Activated B cell treated with CpG ODN at 0.5 μM for 24 hours (primary cell): Measurements from ENCODE around the gene GABARAP. TPM values are rescaled to one million over a fixed set of nuclear protein-coding genes. Genes with fewer than 3 reads are reported as not detected.

Source experiments
- ATAC-seq: fragments of 200-7000 bp; cut with Tn5 transposase; one replicate; pipeline ENCODE4 v1.10.0; 2021; ENCODE audit warnings: low read depth, mild to moderate bottlenecking, moderate library complexity
- CTCF ChIA-PET: fragments of 350-600 bp; sonication (Branson Sonifier 250); formaldehyde crosslinking; loops from one replicate; lab custom pipeline; 2021; ENCODE audit warnings: antibody characterized with exemption; lab: Charles Lee
- POLR2A ChIA-PET: fragments of 350-600 bp; sonication (Branson Sonifier 250); formaldehyde crosslinking; loops from one replicate; lab custom pipeline; 2021; ENCODE audit warnings: antibody characterized with exemption; lab: Charles Lee
- DNase-seq: peaks from one replicate; pipeline ENCODE4 v3.0.0; 2022
- H3K27ac Mint-ChIP-seq: one replicate; pipeline ENCODE4 v1.8.0; 2020; ENCODE audit warnings: mixed read lengths
- H3K27me3 Mint-ChIP-seq: one replicate; pipeline ENCODE4 v1.8.0; 2021; ENCODE audit warnings: mixed read lengths
- H3K36me3 Mint-ChIP-seq: one replicate; pipeline ENCODE4 v1.8.0; 2021; ENCODE audit warnings: low read depth, mixed read lengths
- H3K4me1 Mint-ChIP-seq: one replicate; pipeline ENCODE4 v1.8.0; 2021; ENCODE audit warnings: mixed read lengths
- H3K4me3 Mint-ChIP-seq: one replicate; pipeline ENCODE4 v1.8.0; 2020; ENCODE audit warnings: mild to moderate bottlenecking, mixed read lengths
- H3K9me3 Mint-ChIP-seq: one replicate; pipeline ENCODE4 v1.8.0; 2020; ENCODE audit warnings: mixed read lengths
- intact Hi-C: fragments of 100-400 bp; cut with micrococcal nuclease; formaldehyde crosslinking; loops from one replicate; pipeline ENCODE4 v1.15.1; 2024
- total RNA-seq: library from RNA; stranded (reverse); gene quantifications from 2 replicates; pipeline ENCODE4 v1.2.3, GENCODE V29; 2022
- TF ChIP-seq, protein P1 (sequence below): fragments of 200-600 bp; IDR thresholded peaks from one replicate; pipeline ENCODE4 v1.8.0; 2022; ENCODE audit warnings: antibody characterized with exemption, mild to moderate bottlenecking

The GABARAP gene
- total RNA-seq, 1 donor from 2014 or later: 291 TPM

DNA sequence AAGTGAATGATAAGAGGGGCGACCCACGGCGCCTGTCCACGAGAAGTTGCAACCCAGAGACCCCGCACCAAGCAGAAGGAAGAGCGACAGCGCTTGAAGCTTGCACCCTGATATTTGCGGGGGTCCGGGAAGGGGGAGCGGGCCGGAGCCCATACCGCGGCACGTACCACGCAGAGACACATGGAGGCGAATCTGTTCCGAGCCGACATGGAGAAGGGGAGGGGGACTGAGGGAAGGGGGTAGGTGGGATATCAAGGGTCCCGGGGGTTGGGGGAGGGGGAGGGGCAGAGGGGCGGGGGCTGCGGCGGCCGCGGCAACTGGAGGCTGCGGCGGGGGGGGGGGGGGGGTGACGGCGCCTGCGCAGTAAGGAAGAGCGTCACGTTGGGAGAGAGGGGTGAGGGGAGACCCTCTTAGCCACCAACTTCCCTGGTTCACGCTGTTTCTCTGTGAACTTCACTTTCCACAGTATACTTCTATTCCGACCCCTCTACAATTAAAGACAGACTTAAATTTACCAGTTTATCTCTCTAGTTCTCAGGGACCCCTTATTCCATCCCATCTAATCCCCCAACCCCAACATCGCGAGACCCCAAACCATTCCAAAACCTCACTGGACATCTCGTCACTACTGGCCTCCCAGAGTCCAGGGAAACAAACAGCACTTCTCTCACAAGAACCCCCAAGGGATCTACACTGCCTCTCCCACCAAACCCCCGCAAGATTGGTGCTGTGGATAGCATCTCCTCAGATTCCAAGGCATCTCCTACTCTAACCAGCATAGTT, 30.6 kb downstream of the GABARAP start:
- no peak overlapping the region for H3K27ac Mint-ChIP-seq
- no peaks in the 10 kb centered on the region for H3K36me3 Mint-ChIP-seq
- POLR2A ChIA-PET: interaction anchor here (0.6 kb wide), 1 partner anchor 224 kb away, joined by 3 read pairs; no protein-coding TSS in a partner anchor
- CTCF ChIA-PET: no interaction called here
- ATAC-seq (no peak), DNase-seq (no peak)
- no peaks in the 10 kb centered on the region for H3K9me3 Mint-ChIP-seq
- intact Hi-C loops: loop anchor here (5.0 kb wide), 1 partner anchor 226 kb away; the partner anchor contains the start of genes FGF11 and TMEM102
- H3K27me3 Mint-ChIP-seq: no peaks in the 10 kb centered on the region
- peaks cover 32% of the 10 kb centered on the region for H3K4me1 Mint-ChIP-seq
- no peak overlapping the region for H3K4me3 Mint-ChIP-seq
- TF ChIP-seq, protein P1, sequence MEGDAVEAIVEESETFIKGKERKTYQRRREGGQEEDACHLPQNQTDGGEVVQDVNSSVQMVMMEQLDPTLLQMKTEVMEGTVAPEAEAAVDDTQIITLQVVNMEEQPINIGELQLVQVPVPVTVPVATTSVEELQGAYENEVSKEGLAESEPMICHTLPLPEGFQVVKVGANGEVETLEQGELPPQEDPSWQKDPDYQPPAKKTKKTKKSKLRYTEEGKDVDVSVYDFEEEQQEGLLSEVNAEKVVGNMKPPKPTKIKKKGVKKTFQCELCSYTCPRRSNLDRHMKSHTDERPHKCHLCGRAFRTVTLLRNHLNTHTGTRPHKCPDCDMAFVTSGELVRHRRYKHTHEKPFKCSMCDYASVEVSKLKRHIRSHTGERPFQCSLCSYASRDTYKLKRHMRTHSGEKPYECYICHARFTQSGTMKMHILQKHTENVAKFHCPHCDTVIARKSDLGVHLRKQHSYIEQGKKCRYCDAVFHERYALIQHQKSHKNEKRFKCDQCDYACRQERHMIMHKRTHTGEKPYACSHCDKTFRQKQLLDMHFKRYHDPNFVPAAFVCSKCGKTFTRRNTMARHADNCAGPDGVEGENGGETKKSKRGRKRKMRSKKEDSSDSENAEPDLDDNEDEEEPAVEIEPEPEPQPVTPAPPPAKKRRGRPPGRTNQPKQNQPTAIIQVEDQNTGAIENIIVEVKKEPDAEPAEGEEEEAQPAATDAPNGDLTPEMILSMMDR: no peak

DNA sequence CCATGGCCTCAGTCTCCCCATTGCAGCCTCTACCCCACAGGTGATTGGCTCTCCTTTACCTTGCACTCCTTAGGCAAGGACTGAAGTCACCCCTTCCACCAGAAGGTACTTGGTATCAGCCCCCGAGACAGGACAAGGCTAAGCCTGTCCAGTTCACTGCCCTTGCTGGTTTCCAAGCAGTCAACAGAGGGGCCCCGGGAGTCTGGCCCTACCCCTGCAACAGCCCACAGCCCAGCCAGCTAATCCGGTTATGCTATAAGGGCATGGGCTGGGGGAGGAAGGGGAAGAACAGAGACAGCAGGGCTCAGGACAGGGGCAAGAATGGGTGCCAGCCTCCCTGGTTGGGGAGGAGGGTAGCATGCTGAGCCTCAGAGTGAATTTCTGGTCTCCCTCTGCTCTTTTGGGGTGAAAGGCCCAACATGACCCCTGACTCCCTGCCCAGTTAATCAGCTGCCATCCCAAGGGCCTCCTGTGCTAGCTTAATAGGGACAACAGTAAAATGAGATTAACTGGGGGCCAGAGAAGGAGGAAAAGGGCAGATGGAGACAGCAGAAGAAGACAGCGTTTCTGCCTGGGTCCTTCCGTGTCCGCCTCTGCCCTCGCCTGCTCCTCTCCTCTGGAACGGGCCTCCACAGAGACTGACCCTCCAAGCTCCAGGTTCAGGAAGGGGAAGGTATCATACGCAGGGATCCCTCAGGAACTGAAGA, 33.3 kb downstream of the GABARAP start:
- CTCF ChIA-PET: no interaction called here
- H3K27me3 Mint-ChIP-seq: no peaks in the 10 kb centered on the region
- no peaks in the 10 kb centered on the region for H3K9me3 Mint-ChIP-seq
- TF ChIP-seq, protein P1: no peak
- intact Hi-C loops: no loop called here
- no peak for ATAC-seq
- peaks cover 33% of the 10 kb centered on the region for H3K4me1 Mint-ChIP-seq
- POLR2A ChIA-PET: interaction anchor here (0.5 to 1.0 kb wide), 3 partner anchors 10 to 647 kb away, joined by 3 to 8 read pairs (median 4); partner anchors contain the start of genes ACADVL and DLG4
- H3K27ac Mint-ChIP-seq: no peak overlapping the region
- H3K36me3 Mint-ChIP-seq: peaks cover 2% of the 10 kb centered on the region
- DNase-seq: no peak
- no peak overlapping the region for H3K4me3 Mint-ChIP-seq

DNA sequence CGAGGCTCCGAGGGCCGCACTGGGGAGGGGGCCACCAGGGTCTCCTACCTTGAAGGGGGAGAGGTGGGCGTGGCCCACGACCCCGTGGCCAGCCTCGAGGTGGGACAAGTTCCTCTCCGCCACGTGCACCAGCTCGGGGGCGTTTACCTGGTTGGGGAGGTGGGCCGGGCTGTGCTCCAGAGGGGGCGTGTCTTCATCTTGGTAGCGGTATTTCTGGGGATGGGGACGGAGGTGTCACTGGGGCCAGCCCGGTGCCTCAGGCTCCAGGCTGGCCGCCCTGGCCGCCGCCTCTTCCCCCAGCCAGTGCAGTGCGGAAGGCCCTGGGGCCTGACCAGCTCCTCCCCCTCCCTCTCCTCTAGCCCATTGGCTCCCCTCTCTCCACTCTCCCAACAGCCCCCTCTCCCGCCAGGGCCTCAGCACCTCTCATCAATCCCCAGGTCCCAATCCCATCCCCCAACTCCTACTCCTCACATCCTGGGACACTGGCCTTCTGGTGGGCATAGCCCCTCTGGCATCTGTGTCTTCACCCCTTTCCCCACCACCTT, 34.1 kb downstream of the GABARAP start:
- Mint-ChIP-seq H3K4me3 (no peak overlapping the region), H3K9me3 (no peaks in the 10 kb centered on the region), H3K27ac (no peak overlapping the region), H3K36me3 (peaks cover 2% of the 10 kb centered on the region), H3K4me1 (peaks cover 30% of the 10 kb centered on the region), H3K27me3 (no peaks in the 10 kb centered on the region)
- intact Hi-C loops: no loop called here
- DNase-seq (no peak), ATAC-seq (no peak)
- TF ChIP-seq, protein P1: no peak
- ChIA-PET POLR2A (interaction anchor here (0.5 to 1.0 kb wide), 3 partner anchors 11 to 34 kb away, joined by 3 to 12 read pairs (median 4); partner anchors contain the start of genes ACADVL, DLG4 and GABARAP), CTCF (no interaction called here)

DNA sequence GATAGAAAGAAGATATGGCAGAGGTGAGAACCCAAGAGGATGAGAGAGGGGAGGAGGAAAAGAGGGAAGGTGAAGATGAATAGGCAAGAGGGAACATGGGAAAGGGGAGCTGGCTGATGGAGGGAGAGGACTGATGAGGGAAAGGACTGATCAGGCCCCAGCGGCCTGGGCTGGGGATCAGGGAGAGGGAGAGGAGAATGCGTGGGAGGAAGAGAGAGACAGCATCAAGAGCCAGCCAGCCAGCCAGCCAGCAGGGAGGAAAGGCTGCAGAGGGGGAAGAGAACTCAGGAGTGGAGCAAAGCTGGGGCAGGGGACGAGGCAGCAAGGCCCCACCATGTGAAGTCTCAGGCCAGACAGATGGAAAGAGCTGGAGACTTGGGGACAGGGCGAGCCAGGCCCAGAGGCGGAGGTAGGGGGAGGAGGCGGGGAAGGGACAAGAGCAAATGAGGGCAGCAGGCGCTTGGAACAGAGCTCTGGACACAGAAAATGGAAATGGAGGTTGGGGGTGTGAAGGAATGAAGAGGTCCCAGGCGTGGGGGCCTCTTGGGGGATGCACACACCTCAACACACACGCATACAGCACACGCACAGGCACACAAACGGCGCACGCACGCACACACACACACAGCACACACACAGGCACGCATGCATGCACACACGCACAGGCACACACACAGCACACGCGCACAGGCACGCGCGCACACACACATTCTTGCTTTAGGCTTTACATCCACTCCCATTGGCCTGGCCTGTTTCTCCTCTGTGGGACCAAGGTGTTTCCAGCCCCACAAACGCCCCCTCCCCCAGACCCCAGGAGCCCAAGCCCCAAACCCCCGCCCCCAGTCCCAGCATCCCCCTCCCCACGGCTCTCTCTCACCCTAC, 34.9 kb downstream of the GABARAP start:
- no peaks in the 10 kb centered on the region for H3K9me3 Mint-ChIP-seq
- POLR2A ChIA-PET: interaction anchor here (0.6 kb wide), 1 partner anchor 35 kb away, joined by 12 read pairs; the partner anchor contains the start of gene GABARAP
- no peaks in the 10 kb centered on the region for H3K27me3 Mint-ChIP-seq
- ATAC-seq (no peak), DNase-seq (no peak)
- TF ChIP-seq, protein P1: no peak
- peaks cover 2% of the 10 kb centered on the region for H3K36me3 Mint-ChIP-seq
- no peak overlapping the region for H3K4me3 Mint-ChIP-seq
- H3K27ac Mint-ChIP-seq: peak overlapping the region; percentile 15
- peaks cover 30% of the 10 kb centered on the region for H3K4me1 Mint-ChIP-seq
- intact Hi-C loops: no loop called here
- CTCF ChIA-PET: no interaction called here
